SIG-M5 treated with dmso at 0.1 percent for 504 hours (cell line): Measurements from ENCODE around the gene ABCC12.
"Not testable (repeated sequence)": the region's sequence is repeated elsewhere in the genome, so short reads cannot be mapped to it uniquely, and the experiment has no call there.

Experiments used
- DNase-seq: peaks from one replicate; lab custom pipeline; 2025; ENCODE audit not compliant: unreplicated experiment; lab: John Stamatoyannopoulos, UW

Gene ABCC12

DNA sequence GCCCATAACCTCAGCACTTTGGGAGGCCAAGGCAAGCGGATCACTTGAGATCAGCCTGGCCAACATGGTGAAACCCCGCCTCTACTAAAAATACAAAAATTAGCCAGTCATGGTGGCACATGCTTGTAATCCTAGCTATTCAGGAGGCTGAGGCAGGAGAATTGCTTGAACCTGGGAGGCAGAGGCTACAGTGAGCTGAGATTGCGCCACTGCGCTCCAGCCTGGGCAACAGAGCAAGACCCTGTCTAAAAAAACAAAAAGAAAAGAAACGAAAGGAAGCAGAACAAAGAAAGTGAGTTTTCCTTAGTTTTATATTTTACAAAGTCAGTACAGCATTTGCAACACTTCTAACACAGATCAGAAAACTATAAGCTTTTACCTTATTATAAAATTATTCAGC lies 10.8 kb upstream of the ABCC12 start:
- not testable (repeated sequence) for DNase-seq

- no peak for DNase-seq
These were observed 10.3 kb upstream of the ABCC12 start for GRCh38 chr16:48165961-48166578.

DNA sequence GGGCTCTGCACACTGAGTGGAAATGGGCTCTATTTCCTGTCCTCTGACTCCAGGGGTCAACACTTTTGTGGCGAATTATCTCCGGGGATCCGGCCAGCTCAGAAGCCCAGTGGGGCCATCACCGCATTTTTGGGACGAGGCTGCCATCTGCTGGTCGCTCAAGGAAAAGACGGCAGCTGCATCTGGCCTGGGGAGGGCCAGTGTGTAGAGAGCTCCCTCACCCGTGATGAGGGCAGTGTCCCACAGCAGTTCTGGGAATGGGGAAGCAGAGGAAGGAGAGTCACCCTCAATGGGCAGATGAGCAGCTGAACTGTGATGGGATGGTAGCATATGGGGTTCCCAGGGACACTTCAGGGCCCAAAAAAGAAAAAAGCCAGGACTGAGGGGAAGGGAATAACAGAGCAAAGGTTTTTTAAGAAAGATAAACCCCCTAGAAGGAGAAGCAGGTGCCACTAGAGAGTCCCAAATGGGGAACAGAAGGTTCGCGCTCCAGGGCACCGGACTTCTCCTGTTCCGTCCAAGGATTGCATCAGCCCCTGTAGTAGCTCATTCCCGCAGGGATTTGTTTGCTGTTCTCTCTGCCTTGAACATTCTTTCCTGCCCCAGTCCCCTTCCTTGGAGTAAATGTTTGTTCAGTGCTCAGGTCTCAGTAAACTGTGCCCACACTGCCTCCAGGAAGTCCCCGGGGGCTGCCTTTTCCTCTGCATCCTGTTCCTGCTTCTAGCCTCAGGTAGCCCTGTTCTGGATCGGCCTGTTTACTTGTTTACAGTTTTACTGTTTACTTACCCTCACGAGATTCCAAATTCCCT lies 9.3 kb upstream of the ABCC12 start:
- peak; percentile 38 for DNase-seq

GRCh38 chr16:48162839-48163410 lies 7.1 kb upstream of the ABCC12 start:
- no peak for DNase-seq

- no peak for DNase-seq
These were observed 6.1 kb upstream of the ABCC12 start for GRCh38 chr16:48161906-48162305.

- DNase-seq: no peak
These were observed 4.8 kb upstream of the ABCC12 start for GRCh38 chr16:48160575-48160974.

DNA sequence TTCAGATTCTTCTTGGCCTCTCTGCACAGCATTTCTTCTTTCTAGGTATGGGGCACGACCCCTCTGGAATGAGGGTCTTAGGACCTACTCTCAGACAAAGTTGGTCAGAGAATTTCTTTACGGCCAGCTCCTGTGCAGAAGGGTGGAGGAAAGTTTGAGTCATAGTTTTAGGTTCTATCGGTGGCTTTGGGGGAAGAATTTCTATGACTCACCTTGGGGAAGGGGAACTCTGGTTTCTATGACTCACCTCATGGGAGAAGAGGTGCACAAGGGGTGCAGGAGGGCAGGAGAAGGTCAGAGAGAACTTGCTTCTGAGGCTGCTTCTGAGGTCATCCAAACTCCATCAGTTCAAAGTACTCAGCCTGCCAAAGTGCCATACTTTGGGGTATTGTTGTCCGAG lies 2.5 kb upstream of the ABCC12 start:
- no peak for DNase-seq

- DNase-seq: no peak
These were observed 2.0 kb upstream of the ABCC12 start for GRCh38 chr16:48157794-48158193.

DNA sequence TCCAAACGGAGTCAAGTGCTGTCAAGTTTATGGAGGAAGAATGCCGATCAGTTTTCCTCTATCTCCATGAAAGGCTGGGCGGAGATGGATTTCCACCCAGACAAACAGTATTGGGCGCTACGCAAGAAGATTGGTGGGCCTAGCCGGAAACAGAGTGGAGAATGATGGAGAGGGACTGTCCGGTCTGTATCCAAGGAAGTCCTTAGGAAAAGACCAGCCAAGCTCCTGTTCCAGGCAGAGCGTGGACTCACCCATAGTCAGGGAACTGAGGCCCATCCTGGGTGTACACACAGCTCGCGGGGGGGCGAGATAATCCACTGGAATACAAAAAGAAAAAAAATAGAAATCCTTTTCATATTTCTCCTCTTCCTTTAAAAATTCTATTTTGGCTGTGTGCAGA lies 1.5 kb upstream of the ABCC12 start:
- no peak for DNase-seq

DNA sequence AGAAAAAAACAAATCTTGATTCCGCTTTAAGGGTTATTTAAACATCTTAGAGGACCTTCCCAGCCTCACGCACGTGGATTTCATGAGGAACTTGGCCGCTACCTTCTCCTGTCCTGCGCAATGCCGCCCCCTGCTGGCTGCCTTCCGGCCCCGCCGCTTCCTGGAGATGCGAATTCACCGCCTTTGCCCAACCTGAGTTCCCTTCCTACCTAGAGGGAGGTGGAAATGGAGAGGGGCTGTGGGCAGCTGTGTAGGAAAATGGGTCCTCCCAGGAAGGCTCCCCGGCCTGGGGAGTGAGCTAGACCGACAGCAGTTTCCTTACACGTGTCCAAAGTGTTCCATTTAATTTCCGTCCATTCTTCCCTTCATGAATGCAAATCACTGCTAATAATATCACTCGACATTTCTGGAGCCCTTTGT lies 1.0 kb upstream of the ABCC12 start:
- DNase-seq: peak; percentile 71

DNA sequence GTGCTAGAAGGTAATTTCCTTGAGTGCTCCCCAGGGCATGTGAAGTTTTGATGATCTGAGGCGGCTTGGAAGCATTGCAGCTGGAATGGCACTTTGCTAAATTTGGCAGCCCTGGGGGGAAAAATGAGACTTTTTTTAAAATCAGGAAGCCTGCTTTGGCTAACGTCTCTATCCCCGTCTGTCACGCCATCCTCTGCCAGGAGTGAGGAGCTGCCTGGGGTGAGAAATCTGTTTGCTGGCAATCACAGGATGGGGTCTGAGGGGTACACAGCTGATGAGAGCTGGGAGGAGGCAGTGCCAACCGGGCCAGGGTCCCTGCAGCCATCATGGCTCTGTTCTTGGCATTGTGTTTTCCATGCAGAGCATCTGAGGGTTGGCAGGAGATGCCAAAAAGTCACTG lies 2.0 kb downstream of the ABCC12 start:
- no peak for DNase-seq

GRCh38 chr16:48152226-48152625 lies 3.6 kb downstream of the ABCC12 start:
- DNase-seq: no peak

GRCh38 chr16:48150707-48151106 lies 5.1 kb downstream of the ABCC12 start:
- DNase-seq: no peak

DNA sequence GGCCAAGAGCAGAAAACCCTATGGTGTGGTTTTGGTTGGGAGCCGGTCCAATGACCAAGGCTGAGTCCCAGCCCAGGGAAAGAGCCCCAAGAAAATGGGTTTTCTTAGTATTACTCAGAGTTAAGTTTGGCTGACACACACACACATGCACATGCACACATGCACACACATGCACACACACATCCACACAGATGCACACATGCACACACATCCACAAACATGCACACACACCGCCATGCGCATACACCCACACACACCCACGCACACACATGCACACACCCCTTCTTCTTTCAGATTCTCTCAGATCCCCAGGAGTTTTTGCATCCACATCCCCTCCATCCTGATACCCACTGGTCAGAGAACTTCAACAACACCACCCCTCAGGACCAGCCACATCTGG lies 9.1 kb downstream of the ABCC12 start:
- DNase-seq: no peak

- no peak for DNase-seq
These were observed 9.7 kb downstream of the ABCC12 start for GRCh38 chr16:48146131-48146530.

DNA sequence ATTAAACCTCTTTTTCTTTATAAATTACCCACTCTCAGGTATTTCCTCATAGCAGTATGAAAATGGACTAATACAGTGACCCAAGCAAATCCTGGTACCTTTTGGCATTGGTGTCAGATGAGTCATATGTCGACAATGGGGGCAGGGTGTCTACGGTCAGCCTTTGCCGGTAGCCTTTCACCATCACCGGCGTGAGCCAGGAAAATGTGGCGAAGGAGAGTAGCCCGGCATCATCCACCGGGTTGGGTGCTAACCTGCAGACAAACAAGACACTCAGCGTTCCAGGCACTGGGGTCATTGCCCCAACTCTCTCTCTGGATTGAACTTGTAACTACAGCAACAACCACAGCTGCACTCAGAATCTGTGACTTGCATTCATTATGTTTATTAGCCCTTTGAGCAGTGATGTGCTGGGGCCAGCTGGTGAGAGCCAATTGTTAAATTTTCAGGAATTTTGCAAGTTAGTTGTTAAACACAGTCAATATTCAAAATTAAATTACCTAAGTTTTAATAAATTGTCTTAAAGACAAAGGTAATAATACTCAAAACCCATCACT lies 11.9 kb downstream of the ABCC12 start:
- DNase-seq: no peak

GRCh38 chr16:48140821-48141220 lies 15.0 kb downstream of the ABCC12 start:
- DNase-seq: no peak

DNA sequence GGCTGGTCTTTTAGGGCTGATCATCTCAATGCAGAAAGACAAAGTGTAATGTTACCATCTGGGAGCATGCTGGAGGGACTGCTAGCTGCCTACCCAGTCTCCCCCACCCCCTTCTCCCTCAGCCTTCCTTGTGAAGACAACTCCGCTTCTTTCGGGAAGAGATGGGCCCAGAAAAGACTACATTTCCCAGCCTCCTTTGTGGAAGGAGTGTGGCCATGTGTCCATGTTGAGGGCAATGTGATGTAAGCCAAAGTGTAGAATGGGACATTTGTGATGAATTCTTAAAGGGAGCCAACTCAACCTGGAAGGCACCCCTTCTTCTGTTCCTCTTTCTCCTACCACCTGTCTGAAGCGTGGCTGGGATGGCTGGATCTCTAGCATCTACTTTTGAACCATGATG lies 16.3 kb downstream of the ABCC12 start:
- DNase-seq: no peak

- DNase-seq: no peak
These were observed 17.2 kb downstream of the ABCC12 start for GRCh38 chr16:48138543-48138942.

GRCh38 chr16:48137822-48138221 lies 18.0 kb downstream of the ABCC12 start:
- DNase-seq: no peak

- DNase-seq: no peak
These were observed 19.0 kb downstream of the ABCC12 start for GRCh38 chr16:48136547-48137360.
